ENCODE measurements around the gene SLC2A5. TPM values are rescaled to one million over a fixed set of nuclear protein-coding genes. Genes with fewer than 3 reads are reported as not detected.

SLC2A5 gene
- total RNA-seq, 1 experiment from 2014 or later = not detected

DNA sequence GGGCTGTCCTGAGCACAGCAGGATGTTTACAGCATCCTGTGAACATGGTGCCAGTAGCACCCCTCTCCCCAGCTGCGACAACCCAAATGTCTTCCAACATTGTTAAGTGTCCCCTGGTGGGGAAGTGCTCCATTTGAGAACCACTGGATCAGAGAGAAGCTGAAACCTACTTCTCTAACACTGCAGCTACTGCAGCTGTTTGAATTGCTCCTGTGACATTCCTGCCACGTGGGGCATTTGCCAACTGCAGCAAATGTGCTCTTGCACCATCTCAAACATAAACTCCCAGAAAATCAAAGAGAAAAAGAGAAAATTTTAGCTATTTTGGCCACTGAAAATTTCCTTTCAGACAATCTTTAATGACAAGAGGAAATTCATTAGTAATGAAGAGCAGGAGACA lies 11.0 kb downstream of the SLC2A5 start:
- intact Hi-C loops (cut with micrococcal nuclease; ENCODE audit: unreplicated experiment) = no loop called here
- POLR2A ChIA-PET (ENCODE audit: low non-redundant PET) = no interaction called here
- no peak for TF ChIP-seq EZH2 (IDR thresholded peaks at IDR 0.05; ENCODE audit: borderline replicate concordance, low read depth, low read length, poor library complexity, severe bottlenecking)
- TF ChIP-seq, protein P1, sequence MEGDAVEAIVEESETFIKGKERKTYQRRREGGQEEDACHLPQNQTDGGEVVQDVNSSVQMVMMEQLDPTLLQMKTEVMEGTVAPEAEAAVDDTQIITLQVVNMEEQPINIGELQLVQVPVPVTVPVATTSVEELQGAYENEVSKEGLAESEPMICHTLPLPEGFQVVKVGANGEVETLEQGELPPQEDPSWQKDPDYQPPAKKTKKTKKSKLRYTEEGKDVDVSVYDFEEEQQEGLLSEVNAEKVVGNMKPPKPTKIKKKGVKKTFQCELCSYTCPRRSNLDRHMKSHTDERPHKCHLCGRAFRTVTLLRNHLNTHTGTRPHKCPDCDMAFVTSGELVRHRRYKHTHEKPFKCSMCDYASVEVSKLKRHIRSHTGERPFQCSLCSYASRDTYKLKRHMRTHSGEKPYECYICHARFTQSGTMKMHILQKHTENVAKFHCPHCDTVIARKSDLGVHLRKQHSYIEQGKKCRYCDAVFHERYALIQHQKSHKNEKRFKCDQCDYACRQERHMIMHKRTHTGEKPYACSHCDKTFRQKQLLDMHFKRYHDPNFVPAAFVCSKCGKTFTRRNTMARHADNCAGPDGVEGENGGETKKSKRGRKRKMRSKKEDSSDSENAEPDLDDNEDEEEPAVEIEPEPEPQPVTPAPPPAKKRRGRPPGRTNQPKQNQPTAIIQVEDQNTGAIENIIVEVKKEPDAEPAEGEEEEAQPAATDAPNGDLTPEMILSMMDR (conservative IDR thresholded peaks at IDR 0.05; ENCODE audit: low read depth, low read length) = 0 out of 2 replicates have a peak, but pooled peaks have one; percentile 14

DNA sequence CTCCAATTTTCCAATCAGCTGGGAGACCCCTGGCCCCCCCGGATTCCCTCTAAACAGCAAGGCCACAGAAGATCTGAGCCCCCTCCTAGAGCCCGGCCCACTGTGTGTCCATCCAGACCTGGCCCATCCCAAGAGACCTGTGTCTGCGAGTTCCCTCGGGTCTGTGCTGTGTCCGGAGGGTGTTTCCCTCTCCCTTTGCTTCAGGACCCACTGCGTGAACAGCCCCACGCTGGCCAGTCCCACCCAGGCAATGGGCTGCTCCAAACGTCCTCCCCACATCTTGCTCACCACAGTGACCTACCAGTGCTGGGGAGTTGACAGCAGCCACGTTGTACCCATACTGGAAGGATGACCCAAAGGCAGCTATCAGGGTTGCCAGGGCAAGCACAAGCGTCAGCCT lies 11.6 kb downstream of the SLC2A5 start:
- H3K4me1 ChIP-seq (ENCODE audit: insufficient read depth, low read length, poor library complexity, severe bottlenecking) = no peaks in the 10 kb centered on the region
- no peak overlapping the region for H3K27ac ChIP-seq (ENCODE audit: low read depth, low read length, poor library complexity, severe bottlenecking)
- intact Hi-C loops (cut with micrococcal nuclease; ENCODE audit: unreplicated experiment) = no loop called here
- no peak for TF ChIP-seq EZH2 (IDR thresholded peaks at IDR 0.05; ENCODE audit: borderline replicate concordance, low read depth, low read length, poor library complexity, severe bottlenecking)
- TF ChIP-seq, protein P1 (conservative IDR thresholded peaks at IDR 0.05; ENCODE audit: low read depth, low read length) = no peak
- POLR2A ChIA-PET (ENCODE audit: low non-redundant PET) = no interaction called here
- H3K4me3 ChIP-seq (ENCODE audit: low read depth, low read length, poor library complexity, severe bottlenecking) = no peak overlapping the region
- H3K27me3 ChIP-seq (replicated peaks; ENCODE audit: insufficient read depth, low read depth, low read length, poor library complexity) = no peaks in the 10 kb centered on the region
- CTCF ChIA-PET = no interaction called here
- no peaks in the 10 kb centered on the region for H3K9me3 ChIP-seq (ENCODE audit: low read depth, low read length, poor library complexity, severe bottlenecking)
- H3K36me3 ChIP-seq (ENCODE audit: insufficient read depth, low read length, poor library complexity, severe bottlenecking) = no peaks in the 10 kb centered on the region
- DNase-seq (ENCODE audit: low spot score) = no peak
- no TSS peak for BruUV-seq (replicated peaks)

More for the DNA sequence above, 11.0 kb downstream of the SLC2A5 start:
- CTCF ChIA-PET = no interaction called here
- Histone ChIP-seq H3K4me1 (ENCODE audit: insufficient read depth, low read length, poor library complexity, severe bottlenecking) (no peaks in the 10 kb centered on the region), H3K36me3 (ENCODE audit: insufficient read depth, low read length, poor library complexity, severe bottlenecking) (no peaks in the 10 kb centered on the region), H3K9me3 (ENCODE audit: low read depth, low read length, poor library complexity, severe bottlenecking) (no peaks in the 10 kb centered on the region), H3K27ac (ENCODE audit: low read depth, low read length, poor library complexity, severe bottlenecking) (no peak overlapping the region), H3K4me3 (ENCODE audit: low read depth, low read length, poor library complexity, severe bottlenecking) (no peak overlapping the region), H3K27me3 (replicated peaks; ENCODE audit: insufficient read depth, low read depth, low read length, poor library complexity) (no peaks in the 10 kb centered on the region)
- no peak for DNase-seq (ENCODE audit: low spot score)
- BruUV-seq (replicated peaks) = no TSS peak

DNA sequence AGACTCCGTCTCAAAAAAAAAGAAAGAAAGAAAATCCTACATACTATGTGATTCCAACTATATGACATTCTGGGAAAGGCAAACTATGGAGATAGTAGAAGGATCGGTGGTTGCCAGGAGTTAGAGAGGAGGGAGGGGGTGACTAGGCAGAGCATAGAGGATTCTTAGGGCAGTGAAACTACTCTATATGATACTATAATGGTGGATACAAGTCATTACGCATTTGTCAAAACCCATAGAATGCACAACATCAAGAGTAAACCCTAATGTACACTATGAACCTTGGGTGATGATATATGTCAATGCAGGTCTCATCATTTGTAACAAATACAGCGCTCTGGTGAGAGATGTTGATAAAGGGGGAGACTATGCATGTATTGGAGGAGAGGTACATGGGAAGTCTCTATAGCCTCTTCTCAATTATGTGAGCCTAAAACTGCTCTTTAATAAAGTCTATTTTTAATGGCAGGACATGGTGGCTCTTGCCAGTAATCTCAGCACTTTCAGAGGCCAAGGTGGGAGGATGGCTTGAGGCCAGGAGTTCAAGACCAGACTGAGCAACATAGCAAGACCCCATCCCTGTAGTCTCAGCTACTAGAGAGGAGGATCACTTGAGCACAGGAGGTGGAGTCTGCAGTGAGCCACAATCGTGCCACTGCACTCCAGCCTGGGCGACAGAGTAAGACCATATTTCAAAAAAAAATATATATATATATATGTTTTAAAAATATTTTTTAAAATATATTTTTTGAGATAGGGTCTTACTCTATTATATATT lies 17.0 kb downstream of the SLC2A5 start:
- Histone ChIP-seq H3K9me3 (ENCODE audit: low read depth, low read length, poor library complexity, severe bottlenecking) (no peaks in the 10 kb centered on the region), H3K27ac (ENCODE audit: low read depth, low read length, poor library complexity, severe bottlenecking) (no peak overlapping the region), H3K36me3 (ENCODE audit: insufficient read depth, low read length, poor library complexity, severe bottlenecking) (no peaks in the 10 kb centered on the region), H3K4me3 (ENCODE audit: low read depth, low read length, poor library complexity, severe bottlenecking) (no peak overlapping the region), H3K27me3 (replicated peaks; ENCODE audit: insufficient read depth, low read depth, low read length, poor library complexity) (no peaks in the 10 kb centered on the region), H3K4me1 (ENCODE audit: insufficient read depth, low read length, poor library complexity, severe bottlenecking) (no peaks in the 10 kb centered on the region)
- CTCF ChIA-PET = no interaction called here
- TF ChIP-seq, protein P1 (conservative IDR thresholded peaks at IDR 0.05; ENCODE audit: low read depth, low read length) = no peak
- TF ChIP-seq EZH2 (IDR thresholded peaks at IDR 0.05; ENCODE audit: borderline replicate concordance, low read depth, low read length, poor library complexity, severe bottlenecking) = no peak
- DNase-seq (ENCODE audit: low spot score) = no peak
- intact Hi-C loops (cut with micrococcal nuclease; ENCODE audit: unreplicated experiment) = no loop called here
- BruUV-seq (replicated peaks) = no TSS peak
- POLR2A ChIA-PET (ENCODE audit: low non-redundant PET) = no interaction called here

Data from A673 (cell line).